Peyer's patch (tissue), 4 donors: Measurements from ENCODE around the gene FZR1.

Experiments used
- POLR2A ChIP-seq, 2 donors: fragments of 450-650 bp; IDR thresholded peaks; one replicate each; pipeline ENCODE4 v1.5.1; 2017; ENCODE audit warnings: antibody characterized with exemption in 2 of 2, mild to moderate bottlenecking in 2 of 2, moderate library complexity in 2 of 2
- TF ChIP-seq, protein P1 (sequence below), 6 experiments: fragments of 450-650 bp in 4 of 6; fragments of 200-600 bp in 2 of 6; sonication (generic) in 1 of 6; IDR thresholded peaks; one replicate each; pipeline ENCODE4 v1.5.1; 2017 to 2019; ENCODE audit warnings: antibody characterized with exemption in 6 of 6, mild to moderate bottlenecking in 3 of 6, moderate library complexity in 1 of 6

DNA sequence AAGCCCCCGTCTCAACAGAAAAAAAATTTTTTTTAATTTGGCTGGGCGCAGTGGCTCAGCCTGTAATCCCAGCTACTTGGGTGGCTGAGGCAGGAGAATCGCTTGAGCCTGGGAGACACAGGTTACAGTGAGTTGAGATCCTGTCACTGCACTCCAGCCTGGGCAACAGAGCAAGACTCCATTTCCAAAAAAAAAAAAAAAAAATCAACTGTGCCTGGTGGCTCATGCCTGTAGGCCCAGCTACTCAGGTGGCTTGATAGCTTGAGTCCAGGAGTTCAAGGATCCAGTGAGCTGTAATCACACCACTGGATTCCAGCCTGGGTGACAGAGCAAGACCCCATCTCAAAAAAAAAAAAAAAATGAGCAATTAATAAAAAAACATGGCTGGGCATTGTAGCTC is 4.3 kb upstream of the FZR1 start:
- TF ChIP-seq POLR2A (IDR thresholded peaks at IDR 0.05), result no peak
- TF ChIP-seq, protein P1, sequence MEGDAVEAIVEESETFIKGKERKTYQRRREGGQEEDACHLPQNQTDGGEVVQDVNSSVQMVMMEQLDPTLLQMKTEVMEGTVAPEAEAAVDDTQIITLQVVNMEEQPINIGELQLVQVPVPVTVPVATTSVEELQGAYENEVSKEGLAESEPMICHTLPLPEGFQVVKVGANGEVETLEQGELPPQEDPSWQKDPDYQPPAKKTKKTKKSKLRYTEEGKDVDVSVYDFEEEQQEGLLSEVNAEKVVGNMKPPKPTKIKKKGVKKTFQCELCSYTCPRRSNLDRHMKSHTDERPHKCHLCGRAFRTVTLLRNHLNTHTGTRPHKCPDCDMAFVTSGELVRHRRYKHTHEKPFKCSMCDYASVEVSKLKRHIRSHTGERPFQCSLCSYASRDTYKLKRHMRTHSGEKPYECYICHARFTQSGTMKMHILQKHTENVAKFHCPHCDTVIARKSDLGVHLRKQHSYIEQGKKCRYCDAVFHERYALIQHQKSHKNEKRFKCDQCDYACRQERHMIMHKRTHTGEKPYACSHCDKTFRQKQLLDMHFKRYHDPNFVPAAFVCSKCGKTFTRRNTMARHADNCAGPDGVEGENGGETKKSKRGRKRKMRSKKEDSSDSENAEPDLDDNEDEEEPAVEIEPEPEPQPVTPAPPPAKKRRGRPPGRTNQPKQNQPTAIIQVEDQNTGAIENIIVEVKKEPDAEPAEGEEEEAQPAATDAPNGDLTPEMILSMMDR (IDR thresholded peaks at IDR 0.05), result no peak
